ENCODE results near the gene SEC14L1.

The SEC14L1 gene

DNA sequence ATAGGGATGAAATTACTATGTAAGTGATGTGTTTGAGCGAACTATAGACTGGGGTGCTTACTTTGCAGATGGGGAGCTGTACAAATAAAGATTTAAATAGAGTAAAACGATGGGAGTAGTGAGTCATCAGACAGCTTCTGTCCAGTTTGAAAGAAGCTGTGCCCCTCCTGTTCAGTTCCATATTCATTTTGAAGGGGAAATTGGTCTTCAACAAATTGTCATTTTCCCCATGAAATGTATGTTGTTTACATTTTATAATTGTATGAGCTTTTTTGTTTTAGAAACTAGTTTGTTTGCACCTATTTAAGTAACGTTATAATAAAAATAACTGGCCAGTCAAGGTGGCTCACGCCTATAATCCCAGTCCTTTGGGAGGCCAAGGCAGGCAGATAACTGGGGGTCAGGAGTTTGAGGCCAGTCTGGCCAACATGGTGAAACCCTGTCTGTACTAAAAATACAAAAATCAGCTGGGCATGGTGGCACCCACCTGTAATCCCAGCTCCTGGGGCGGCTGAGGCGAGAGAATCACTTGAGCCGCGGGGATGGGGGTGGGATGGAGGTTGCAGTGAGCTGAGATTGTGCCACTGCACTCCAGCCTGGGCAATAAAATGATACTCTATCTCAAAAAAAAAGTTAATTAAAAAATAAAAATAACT is 20.2 kb downstream of the SEC14L1 start:
- no peak overlapping the region for H3K27ac Mint-ChIP-seq
- H3K9me3 Mint-ChIP-seq, result no peaks in the 10 kb centered on the region
- H3K4me1 Mint-ChIP-seq, result peaks cover 72% of the 10 kb centered on the region
- H3K27me3 Mint-ChIP-seq, result no peaks in the 10 kb centered on the region
- ATAC-seq (no peak), DNase-seq (no peak)
- no peak overlapping the region for H3K4me3 Mint-ChIP-seq

DNA sequence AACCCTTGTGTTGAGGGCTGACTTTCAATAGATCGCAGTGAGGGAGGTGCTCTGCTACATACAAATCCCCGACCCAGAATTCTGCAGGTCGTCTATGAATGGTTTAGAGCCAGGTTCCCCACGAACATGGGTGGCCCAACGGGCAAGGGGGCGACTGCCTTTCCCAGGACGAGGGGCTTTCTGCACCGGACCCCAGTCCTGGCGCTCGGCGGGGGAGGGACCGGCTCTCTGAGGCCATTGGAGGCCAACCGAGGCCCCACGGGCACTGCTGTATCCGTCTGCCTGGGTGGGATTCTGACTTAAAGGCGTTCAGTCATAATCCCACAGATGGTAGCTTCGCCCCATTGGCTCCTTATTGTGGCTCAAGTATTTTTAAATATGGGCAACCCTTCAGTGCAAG is 21.2 kb downstream of the SEC14L1 start:
- no peak overlapping the region for H3K4me3 Mint-ChIP-seq
- H3K27me3 Mint-ChIP-seq, result no peaks in the 10 kb centered on the region
- DNase-seq (no peak), ATAC-seq (no peak)
- peaks cover 68% of the 10 kb centered on the region for H3K4me1 Mint-ChIP-seq
- peak overlapping the region in 1 of 2 donors; percentile 4 for H3K27ac Mint-ChIP-seq
- H3K9me3 Mint-ChIP-seq, result no peaks in the 10 kb centered on the region

DNA sequence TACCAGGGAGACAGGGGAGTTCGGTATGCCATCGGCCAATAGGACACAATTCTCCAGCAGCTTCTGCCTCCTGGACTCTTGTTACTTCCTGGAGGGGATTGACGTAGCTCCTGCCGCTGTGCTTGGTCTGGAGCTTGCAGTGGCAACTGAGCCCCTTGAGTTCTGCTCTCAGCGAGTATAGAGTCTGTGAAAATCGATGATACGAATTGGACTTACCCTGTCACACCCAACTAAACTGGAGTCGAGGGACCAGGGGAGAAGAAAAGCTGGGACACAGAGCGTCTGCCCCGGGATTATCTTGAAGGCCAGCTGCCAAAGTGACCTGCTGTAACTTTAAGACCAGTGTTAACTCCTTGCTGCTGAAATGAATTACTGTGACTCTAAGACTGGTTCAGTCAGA is 22.2 kb downstream of the SEC14L1 start:
- DNase-seq (no peak), ATAC-seq (no peak)
- Mint-ChIP-seq H3K27me3 (no peaks in the 10 kb centered on the region), H3K9me3 (peaks cover 7 to 9% of the 10 kb centered on the region in 2 donors), H3K4me3 (no peak overlapping the region), H3K27ac (no peak overlapping the region), H3K4me1 (peaks cover 65% of the 10 kb centered on the region)

DNA sequence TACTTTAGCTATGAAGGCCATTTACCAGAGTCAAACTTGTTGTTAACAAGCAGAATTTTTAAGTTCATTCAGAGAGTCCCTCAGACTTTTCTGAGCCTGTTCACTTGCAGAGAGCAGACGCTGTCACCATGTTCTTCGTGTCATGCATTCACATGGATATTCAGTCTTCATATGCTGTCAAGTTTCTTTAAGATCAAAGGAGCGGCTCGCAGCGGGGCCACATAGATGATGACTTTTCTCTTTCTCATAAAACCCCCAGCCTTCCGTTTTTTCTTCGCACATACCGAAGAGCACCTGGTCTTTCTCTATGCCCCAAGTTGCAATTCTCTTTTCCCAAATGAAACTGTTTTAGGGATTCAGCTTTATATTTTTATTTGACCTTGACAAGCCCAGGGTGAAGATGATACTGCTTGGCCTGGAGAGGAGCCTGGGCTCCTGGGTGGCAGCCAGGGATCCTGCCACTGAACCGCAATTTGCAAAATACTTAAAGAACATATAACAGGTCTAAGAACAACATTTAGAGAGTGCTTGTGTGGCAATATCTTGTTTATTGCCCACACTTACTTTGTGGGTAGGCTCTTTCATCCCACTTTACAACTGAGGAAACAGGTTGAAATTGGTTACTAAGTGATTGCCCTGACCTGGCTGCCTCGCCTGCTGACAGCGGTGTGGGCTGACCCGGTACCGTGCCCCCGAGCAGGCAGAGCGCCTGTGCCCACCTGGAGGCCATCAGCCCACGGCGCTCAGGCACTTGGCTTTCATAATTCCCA is 22.9 kb downstream of the SEC14L1 start:
- H3K27me3 Mint-ChIP-seq, result no peaks in the 10 kb centered on the region
- peak overlapping the region in 1 of 2 donors; percentile 28 for H3K27ac Mint-ChIP-seq
- DNase-seq, result no peak
- peaks cover 11 to 14% of the 10 kb centered on the region in 2 donors for H3K9me3 Mint-ChIP-seq
- H3K4me3 Mint-ChIP-seq, result no peak overlapping the region
- peaks cover 60% of the 10 kb centered on the region for H3K4me1 Mint-ChIP-seq
- no peak for ATAC-seq

GRCh38 chr17:77164483-77165091 is 23.8 kb downstream of the SEC14L1 start:
- Mint-ChIP-seq H3K4me3 (peak overlapping the region in 1 of 2 donors; percentile 43), H3K4me1 (peaks cover 56% of the 10 kb centered on the region), H3K27me3 (no peaks in the 10 kb centered on the region), H3K27ac (peak overlapping the region in 1 of 2 donors; percentile 60), H3K9me3 (peaks cover 15 to 19% of the 10 kb centered on the region in 2 donors)
- no peak for ATAC-seq
- DNase-seq, result no peak

GRCh38 chr17:77165577-77165976 is 24.8 kb downstream of the SEC14L1 start:
- ATAC-seq (no peak), DNase-seq (no peak)
- no peak overlapping the region for H3K27ac Mint-ChIP-seq
- H3K4me1 Mint-ChIP-seq, result peaks cover 46% of the 10 kb centered on the region
- H3K27me3 Mint-ChIP-seq, result no peaks in the 10 kb centered on the region
- no peak overlapping the region for H3K4me3 Mint-ChIP-seq
- peaks cover 17 to 19% of the 10 kb centered on the region in 2 donors for H3K9me3 Mint-ChIP-seq

DNA sequence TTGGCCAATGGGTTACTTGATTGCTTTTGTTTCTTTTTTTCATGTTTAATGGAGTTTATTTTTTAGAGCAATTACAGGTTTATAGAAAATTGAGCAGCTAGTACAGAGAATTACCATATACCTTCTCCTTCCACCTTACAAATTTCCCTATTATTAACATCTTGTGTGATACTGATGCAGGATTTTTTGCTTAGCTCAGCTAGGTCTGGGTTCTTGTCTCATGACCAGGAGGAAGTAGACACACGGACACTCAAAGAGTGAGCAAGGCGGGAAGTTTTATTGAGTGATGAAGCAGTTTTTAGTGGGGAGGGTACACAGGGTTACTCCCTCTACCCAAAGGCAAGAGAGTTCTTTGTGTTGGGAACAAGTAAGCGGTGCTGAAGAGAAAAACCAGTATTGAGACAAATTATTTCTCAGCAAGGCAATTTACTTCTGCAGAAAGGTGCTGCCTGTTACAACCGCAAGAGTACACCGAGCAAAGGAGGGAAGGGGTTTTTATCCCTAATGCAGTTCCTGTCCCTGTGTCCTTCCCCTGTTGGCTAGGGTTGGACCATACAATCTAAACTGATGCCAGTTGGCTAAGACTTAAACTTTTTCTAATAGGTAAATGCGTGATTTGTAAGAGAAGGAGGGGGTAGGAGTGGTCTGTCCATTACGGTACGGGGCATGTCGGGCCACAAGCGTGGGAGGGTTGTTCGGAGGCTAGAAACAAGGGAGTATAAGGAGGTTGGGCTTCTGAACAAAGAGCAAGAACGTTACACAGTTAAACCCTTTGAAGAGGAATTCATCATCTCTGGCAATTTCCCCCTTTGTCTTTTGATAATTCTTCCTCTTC is 26.9 kb downstream of the SEC14L1 start:
- Mint-ChIP-seq H3K4me1 (peaks cover 31% of the 10 kb centered on the region), H3K4me3 (no peak overlapping the region)

GRCh38 chr17:77173104-77173503 is 32.3 kb downstream of the SEC14L1 start:
- no peak overlapping the region for H3K27ac Mint-ChIP-seq

More for the DNA sequence above, 26.9 kb downstream of the SEC14L1 start:
- Mint-ChIP-seq H3K27me3 (no peaks in the 10 kb centered on the region), H3K9me3 (peaks cover 22 to 27% of the 10 kb centered on the region in 2 donors), H3K27ac (no peak overlapping the region)
- no peak for DNase-seq
- ATAC-seq, result no peak

DNA sequence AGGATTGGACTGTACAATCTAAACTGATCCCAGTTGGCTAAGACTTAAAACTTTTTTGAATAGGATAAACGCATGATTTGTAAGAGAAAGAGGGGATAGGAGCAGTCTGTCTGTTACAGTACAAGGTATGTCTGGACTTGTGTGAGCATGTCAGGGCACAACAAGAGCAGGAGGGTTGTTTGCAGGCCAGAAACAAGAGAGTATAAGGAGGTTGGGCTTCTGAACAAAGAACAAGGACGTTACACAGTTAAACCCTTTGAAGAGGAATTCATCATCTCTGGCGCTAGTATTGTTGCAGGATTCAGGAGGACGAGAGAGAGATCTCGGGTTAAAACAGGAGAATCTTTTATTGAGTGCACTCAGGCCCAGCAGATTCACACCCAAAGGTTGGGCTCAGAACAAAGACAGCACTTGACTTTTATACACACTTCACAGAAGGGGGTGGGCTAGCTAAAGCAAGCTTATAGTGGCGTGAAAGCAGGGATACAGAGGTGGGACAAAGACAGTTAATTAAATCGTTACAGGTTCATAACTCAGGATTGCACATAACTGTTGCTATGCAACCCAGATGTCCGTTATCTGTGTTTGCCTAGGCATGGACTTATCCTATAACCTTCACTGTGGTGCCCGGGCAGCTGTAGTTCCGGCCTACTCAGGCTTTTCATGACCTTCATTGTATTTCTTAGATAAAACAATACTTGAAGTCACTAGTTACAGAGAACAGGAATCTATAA is 34.3 kb downstream of the SEC14L1 start:
- ATAC-seq (no peak), DNase-seq (no peak)
- peak overlapping the region in 1 of 2 donors; percentile 56 for H3K27ac Mint-ChIP-seq
- no peaks in the 10 kb centered on the region for H3K27me3 Mint-ChIP-seq
- H3K4me3 Mint-ChIP-seq, result no peak overlapping the region
- H3K4me1 Mint-ChIP-seq, result peaks cover 22% of the 10 kb centered on the region
- peaks cover 21 to 35% of the 10 kb centered on the region in 2 donors for H3K9me3 Mint-ChIP-seq

More at GRCh38 chr17:77173104-77173503, 32.3 kb downstream of the SEC14L1 start:
- DNase-seq (no peak), ATAC-seq (no peak)
- Mint-ChIP-seq H3K4me1 (peaks cover 11% of the 10 kb centered on the region), H3K27me3 (no peaks in the 10 kb centered on the region), H3K4me3 (no peak overlapping the region), H3K9me3 (peaks cover 29 to 44% of the 10 kb centered on the region in 2 donors)

- ATAC-seq, result no peak
- no peak for DNase-seq
- H3K4me1 Mint-ChIP-seq, result peaks cover 22% of the 10 kb centered on the region
- no peaks in the 10 kb centered on the region for H3K27me3 Mint-ChIP-seq
- H3K27ac Mint-ChIP-seq, result peak overlapping the region in 1 of 2 donors; percentile 59
- peaks cover 20 to 32% of the 10 kb centered on the region in 2 donors for H3K9me3 Mint-ChIP-seq
- H3K4me3 Mint-ChIP-seq, result no peak overlapping the region
Measured at GRCh38 chr17:77177002-77177741, 36.4 kb downstream of the SEC14L1 start.

DNA sequence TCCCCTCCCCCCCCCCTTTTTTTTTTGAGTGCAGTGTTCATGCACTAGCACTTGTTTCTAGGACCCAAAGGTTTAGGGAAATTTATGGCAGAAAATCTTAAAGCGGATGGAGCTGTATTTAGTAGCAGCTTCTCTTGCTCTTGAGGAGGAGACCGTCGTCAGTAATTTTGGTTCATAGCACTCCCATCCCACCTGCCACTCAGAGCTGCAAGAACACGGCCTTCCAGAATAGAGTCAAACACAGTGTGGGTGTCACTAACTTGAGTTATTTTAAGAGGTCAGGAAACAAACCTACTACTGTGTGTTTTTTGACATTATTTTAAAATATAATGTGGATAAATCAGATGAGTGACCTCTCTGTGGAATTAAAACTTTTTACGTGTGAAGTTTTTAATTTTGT is 37.3 kb downstream of the SEC14L1 start:
- H3K4me1 Mint-ChIP-seq, result peaks cover 22% of the 10 kb centered on the region
- H3K27ac Mint-ChIP-seq, result no peak overlapping the region
- H3K4me3 Mint-ChIP-seq, result no peak overlapping the region
- H3K9me3 Mint-ChIP-seq, result peaks cover 14 to 24% of the 10 kb centered on the region in 2 donors
- ATAC-seq (no peak), DNase-seq (no peak)
- H3K27me3 Mint-ChIP-seq, result no peaks in the 10 kb centered on the region

- Mint-ChIP-seq H3K4me1 (peaks cover 22% of the 10 kb centered on the region), H3K27me3 (no peaks in the 10 kb centered on the region), H3K9me3 (peaks cover 8 to 18% of the 10 kb centered on the region in 2 donors), H3K27ac (no peak overlapping the region), H3K4me3 (no peak overlapping the region)
- DNase-seq (no peak), ATAC-seq (no peak)
Measured at GRCh38 chr17:77178563-77178962, 37.8 kb downstream of the SEC14L1 start.

- Mint-ChIP-seq H3K4me3 (no peak overlapping the region), H3K9me3 (no peaks in the 10 kb centered on the region), H3K4me1 (peaks cover 22% of the 10 kb centered on the region), H3K27ac (peak overlapping the region; percentile 16 to 25), H3K27me3 (no peaks in the 10 kb centered on the region)
- no peak for ATAC-seq
- DNase-seq, result no peak
Measured at GRCh38 chr17:77180503-77181357, 40.0 kb downstream of the SEC14L1 start.
